ENCODE results near the gene NGDN.

The NGDN gene

DNA sequence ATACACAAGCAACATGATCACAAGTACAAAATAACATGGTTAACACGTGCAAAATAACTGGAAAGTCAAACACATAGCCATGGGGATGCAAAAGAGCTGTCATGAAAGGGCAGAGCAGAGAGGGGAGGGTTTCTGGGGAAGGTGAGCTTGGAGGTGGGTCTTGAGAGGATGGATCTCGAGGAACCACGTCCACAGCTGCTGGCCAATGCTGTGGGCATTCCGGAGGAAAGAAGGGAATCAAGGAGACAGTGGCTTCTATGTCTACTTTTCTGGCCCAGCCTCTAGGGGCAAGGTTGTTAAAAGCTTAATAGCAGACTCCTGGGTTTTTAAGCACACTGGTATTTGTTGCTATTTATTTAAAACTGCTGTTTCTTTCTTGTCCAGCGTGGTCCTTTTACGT, 25.6 kb upstream of the NGDN start:
- no peaks in the 10 kb centered on the region for H3K36me3 ChIP-seq
- no peaks in the 10 kb centered on the region for H3K4me1 ChIP-seq
- no peak for DNase-seq
- TF ChIP-seq, protein P1, sequence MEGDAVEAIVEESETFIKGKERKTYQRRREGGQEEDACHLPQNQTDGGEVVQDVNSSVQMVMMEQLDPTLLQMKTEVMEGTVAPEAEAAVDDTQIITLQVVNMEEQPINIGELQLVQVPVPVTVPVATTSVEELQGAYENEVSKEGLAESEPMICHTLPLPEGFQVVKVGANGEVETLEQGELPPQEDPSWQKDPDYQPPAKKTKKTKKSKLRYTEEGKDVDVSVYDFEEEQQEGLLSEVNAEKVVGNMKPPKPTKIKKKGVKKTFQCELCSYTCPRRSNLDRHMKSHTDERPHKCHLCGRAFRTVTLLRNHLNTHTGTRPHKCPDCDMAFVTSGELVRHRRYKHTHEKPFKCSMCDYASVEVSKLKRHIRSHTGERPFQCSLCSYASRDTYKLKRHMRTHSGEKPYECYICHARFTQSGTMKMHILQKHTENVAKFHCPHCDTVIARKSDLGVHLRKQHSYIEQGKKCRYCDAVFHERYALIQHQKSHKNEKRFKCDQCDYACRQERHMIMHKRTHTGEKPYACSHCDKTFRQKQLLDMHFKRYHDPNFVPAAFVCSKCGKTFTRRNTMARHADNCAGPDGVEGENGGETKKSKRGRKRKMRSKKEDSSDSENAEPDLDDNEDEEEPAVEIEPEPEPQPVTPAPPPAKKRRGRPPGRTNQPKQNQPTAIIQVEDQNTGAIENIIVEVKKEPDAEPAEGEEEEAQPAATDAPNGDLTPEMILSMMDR (IDR thresholded peaks at IDR 0.05; ENCODE audit: low read depth, low read length), result no peak
- H3K4me3 ChIP-seq (ENCODE audit: low read depth, low read length), result no peak overlapping the region
- H3K9me3 ChIP-seq, result no peaks in the 10 kb centered on the region
- no peaks in the 10 kb centered on the region for H3K27me3 ChIP-seq

DNA sequence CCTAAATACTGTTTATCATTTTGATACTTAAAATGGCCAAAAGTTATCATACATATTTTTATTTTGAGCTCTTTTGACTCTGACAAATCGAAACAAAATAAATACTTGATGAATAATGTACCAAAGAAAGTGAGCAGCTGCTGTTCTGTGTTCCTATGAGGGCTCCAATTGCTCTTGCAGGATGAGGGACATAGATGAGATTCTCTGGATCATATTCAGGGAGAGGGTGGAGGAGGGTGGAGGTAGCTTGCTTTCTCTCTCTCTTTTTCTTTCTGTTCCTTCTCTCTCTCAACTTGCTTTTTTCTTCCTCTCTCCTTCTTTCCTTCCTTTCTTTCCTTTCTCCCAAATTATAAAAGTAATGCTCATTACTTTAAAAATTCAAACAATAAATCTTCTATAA, 25.2 kb upstream of the NGDN start:
- no peak overlapping the region for H3K4me3 ChIP-seq (ENCODE audit: low read depth, low read length)
- TF ChIP-seq, protein P1 (IDR thresholded peaks at IDR 0.05; ENCODE audit: low read depth, low read length), result no peak
- H3K9me3 ChIP-seq, result no peaks in the 10 kb centered on the region
- no peaks in the 10 kb centered on the region for H3K27me3 ChIP-seq
- no peak for DNase-seq
- H3K4me1 ChIP-seq, result no peaks in the 10 kb centered on the region
- H3K36me3 ChIP-seq, result no peaks in the 10 kb centered on the region

DNA sequence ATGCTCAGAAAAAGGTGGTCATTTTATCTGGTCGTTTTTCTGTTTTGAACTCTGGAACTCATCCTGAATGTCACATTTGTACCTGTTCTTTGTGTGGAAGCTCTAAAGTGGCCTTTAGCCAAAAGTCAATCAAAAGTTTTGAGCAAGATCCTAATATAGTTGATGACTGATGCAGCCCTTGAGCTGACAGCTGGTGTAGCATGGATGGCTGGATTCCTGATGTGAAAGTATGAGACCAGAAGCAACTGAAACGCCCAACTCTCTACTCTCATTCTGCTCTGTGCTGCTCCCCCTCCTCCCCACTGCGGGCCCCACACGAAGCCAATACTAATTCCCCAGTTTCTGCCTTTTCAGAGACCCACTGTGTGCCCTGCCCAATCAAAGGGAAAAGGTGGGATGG, 23.7 kb upstream of the NGDN start:
- no peak for DNase-seq
- H3K9me3 ChIP-seq, result no peaks in the 10 kb centered on the region
- H3K4me1 ChIP-seq, result no peaks in the 10 kb centered on the region
- TF ChIP-seq, protein P1 (IDR thresholded peaks at IDR 0.05; ENCODE audit: low read depth, low read length), result no peak
- no peaks in the 10 kb centered on the region for H3K27me3 ChIP-seq
- no peak overlapping the region for H3K4me3 ChIP-seq (ENCODE audit: low read depth, low read length)
- no peaks in the 10 kb centered on the region for H3K36me3 ChIP-seq

DNA sequence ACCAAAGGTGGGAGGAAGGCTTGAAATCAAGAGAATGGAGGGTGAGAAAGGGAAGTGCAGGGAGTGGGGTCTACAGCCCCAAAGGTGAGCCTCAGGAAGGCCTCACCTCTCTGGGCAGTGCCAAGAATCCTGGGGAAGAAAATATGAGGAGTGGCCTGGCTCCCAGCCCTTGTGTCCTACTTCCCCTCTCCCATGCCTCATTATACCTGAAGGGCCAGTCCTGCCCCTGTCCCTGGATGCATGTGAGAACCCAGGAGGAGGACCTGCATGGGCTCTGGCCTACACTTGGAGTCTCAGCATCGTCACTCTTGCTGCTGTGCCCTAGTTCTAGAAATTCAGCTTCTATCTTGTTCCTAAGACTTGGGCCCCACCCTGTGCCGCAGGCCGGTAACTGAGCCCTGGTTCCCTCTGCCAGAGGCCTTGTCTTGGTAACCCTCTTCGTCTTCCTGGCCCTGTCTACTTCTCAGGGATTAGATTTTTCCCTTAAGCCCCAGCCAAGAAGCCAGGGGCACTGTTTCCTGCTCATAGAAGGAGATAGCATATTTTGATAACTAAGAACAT, 23.1 kb upstream of the NGDN start:
- no peaks in the 10 kb centered on the region for H3K9me3 ChIP-seq
- no peaks in the 10 kb centered on the region; the same call in 1 of the 2 replicates for H3K27me3 ChIP-seq
- DNase-seq, result no peak
- no peaks in the 10 kb centered on the region for H3K36me3 ChIP-seq
- H3K4me3 ChIP-seq (ENCODE audit: low read depth, low read length), result no peak overlapping the region
- TF ChIP-seq, protein P1 (IDR thresholded peaks at IDR 0.05; ENCODE audit: low read depth, low read length), result no peak
- H3K4me1 ChIP-seq, result no peaks in the 10 kb centered on the region

DNA sequence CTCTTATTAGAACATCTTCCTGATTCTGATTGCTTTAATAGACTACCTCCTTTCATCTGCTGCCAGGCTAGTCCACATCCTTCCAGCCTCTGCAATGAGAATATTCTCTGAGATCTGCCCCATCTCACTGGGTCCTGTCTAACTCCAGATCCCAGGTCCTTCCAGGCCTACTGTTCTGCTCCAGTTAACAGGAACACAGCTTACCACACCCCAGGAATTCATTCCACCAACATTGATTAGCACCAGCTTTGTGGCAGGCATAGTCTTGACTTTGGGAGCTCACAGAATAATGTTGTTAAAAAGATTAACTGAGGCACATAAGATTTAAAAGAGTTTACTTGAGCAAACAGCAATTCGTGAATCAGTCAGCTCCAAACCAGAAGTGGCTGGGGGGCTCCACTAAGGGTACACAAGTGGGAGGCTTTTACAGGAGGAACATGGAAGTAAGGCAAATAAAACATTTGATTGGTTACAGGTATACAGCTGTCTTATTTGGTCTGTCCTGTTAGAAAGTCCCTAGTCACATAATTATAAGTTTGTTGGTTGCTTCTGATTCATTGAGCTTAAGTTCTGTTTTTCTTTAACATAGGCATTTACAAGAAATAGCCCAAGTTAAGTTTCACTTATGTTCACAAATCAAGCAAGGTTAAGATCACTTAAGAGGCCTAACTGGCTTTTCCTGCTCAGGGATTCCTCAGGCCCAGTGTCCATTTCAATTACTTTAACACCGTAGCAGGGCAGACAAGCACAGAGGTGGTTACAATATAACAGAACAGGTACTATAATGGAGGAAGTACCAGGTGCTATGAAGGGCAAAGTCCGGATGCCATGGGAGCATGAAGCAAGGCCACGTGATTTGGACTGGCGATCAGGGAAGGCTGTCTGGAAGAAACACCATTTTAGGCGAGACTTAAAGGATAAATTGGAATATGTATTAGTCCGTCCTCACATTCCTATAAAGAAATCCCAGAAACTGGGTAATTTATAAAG, 21.8 kb upstream of the NGDN start:
- Histone ChIP-seq H3K9me3 (no peaks in the 10 kb centered on the region), H3K4me3 (ENCODE audit: low read depth, low read length) (no peak overlapping the region), H3K27me3 (no peaks in the 10 kb centered on the region; the same call in 1 of the 2 replicates), H3K4me1 (no peaks in the 10 kb centered on the region), H3K36me3 (no peaks in the 10 kb centered on the region)
- no peak for DNase-seq
- TF ChIP-seq, protein P1 (IDR thresholded peaks at IDR 0.05; ENCODE audit: low read depth, low read length), result no peak

DNA sequence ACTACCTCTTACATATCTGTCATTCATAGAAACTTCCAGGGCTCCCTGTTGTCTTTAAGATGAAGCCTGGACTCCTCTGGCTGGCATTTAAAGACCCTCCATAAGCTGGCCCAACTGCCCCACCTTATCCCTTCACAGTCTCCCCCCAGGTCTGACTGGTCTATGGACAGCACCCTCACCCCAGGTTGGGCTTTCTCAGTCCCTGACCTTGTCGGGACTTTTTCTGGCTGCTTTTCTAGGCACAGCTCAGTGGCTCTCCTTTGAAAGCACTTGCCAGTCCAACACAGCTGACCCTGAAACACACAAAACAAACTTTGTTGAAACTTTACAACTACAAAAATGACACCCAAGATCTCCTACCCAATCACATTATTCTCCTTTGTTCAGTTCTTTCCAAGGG, 20.2 kb upstream of the NGDN start:
- TF ChIP-seq, protein P1 (IDR thresholded peaks at IDR 0.05; ENCODE audit: low read depth, low read length), result no peak
- Histone ChIP-seq H3K4me3 (ENCODE audit: low read depth, low read length) (no peak overlapping the region), H3K9me3 (no peaks in the 10 kb centered on the region), H3K27me3 (no peaks in the 10 kb centered on the region; the same call in 1 of the 2 replicates), H3K36me3 (no peaks in the 10 kb centered on the region), H3K4me1 (no peaks in the 10 kb centered on the region)
- DNase-seq, result no peak
